Endometrial microvascular endothelial cells (primary cell): ENCODE measurements around the gene POPDC2. TPM values are rescaled to one million over a fixed set of nuclear protein-coding genes. Genes with fewer than 3 reads are reported as not detected.

Experiments used
- in situ Hi-C: cut with HindIII; loops from 2 replicates; pipeline ENCODE4 v1.10.0; 2017; ENCODE audit warnings: low sequenced_read_pairs, low pct_unique_long_range_greater_than_20kb; ENCODE audit errors: inconsistent ontology term
- total RNA-seq: library from RNA; depleted of rRNA; stranded (reverse); fragments of >200 nt; gene quantifications from one replicate; pipeline ENCODE4 v1.2.3, GENCODE V29; 2015; ENCODE audit errors: inconsistent ontology term

Gene POPDC2, protein sequence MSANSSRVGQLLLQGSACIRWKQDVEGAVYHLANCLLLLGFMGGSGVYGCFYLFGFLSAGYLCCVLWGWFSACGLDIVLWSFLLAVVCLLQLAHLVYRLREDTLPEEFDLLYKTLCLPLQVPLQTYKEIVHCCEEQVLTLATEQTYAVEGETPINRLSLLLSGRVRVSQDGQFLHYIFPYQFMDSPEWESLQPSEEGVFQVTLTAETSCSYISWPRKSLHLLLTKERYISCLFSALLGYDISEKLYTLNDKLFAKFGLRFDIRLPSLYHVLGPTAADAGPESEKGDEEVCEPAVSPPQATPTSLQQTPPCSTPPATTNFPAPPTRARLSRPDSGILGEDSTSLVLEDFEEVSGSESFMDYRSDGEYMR
- not detected for total RNA-seq

- in situ Hi-C loops: no loop called here
Observed at GRCh38 chr3:119660474-119661440, at the start of gene POPDC2. Gene POPDC2 (minus strand): TSS chr3:119660589. CDS start chr3:119660423, 166 bp downstream.

GRCh38 chr3:119703820-119704531 lies 43.6 kb upstream of the POPDC2 start:
- in situ Hi-C loops: no loop called here

- in situ Hi-C loops: no loop called here
Observed at GRCh38 chr3:119702530-119703527, 42.4 kb upstream of the POPDC2 start, which contains the start of gene CFAP91. Gene CFAP91 (plus strand): TSS chr3:119703022. CDS start chr3:119703099, 77 bp downstream.

DNA sequence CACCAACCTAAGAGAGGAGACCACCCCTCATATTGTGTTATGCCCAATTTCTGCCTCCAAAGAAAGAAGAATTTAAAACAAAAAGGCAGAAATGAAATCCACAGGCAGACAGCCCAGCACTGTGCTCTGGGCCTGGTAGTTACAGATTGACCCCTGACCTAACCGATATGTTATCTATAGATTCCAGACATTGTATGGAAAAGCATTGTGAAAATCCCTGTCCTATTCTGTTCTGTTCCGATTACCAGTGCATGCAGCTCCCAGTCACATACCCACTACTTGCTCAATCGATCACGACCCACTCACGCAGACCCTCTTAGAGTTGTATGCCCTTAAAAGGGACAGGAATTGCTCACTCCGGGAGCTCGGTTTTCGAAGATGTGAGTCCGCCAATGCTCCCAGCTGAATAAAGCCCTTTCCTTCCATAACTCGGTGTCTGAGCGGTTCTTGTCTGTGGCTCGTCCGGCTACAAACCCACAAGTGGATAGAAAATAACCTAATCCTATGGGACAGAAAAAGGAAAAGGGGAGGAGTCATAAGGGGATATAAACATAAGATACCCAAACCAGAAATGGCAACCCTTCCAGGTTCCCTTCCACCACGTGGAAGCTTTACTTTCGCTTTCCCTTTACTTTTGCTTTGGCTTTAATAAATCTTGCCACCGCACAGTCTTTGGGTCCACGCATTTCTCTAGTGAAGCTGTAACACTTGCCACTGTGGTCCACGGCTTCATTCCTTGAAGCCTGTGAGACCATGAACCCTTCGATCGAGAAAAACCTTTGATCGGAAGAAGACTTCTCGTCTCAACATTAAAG lies 40.7 kb upstream of the POPDC2 start:
- in situ Hi-C loops: no loop called here

DNA sequence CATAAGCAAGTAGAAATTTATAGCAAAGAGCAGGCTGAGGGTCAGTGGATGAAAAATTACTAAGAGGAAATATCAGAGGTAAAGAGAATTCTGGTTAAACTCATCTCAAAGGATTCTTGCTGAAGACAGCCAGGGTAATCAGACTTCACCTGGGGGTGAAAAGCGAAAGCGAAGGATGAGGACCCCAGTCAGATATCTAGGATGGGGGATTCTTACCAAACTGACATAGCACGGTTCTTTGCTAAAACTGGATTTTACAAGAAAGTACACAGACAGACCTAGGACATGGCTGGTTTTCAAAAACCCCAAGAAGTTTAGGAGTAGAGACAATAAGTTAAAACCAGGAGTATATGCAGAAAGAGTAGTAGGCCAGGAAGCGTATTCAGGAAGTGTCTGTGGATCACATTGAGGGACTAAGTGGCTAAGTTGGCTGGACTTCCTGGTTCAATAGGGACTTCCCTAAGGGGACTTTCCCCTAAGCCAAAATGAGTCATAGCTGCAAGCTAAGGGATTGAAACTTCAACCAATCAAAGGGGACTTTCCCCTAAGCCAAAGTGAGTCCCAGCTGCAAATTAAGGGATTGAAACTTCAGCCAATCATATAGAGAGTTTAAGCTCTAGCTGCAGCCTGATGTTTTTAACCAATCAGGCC lies 40.0 kb upstream of the POPDC2 start:
- in situ Hi-C loops: no loop called here

GRCh38 chr3:119697394-119697793 lies 37.0 kb upstream of the POPDC2 start:
- in situ Hi-C loops: loop anchor here (25.0 kb wide), 1 partner anchor 235 kb away; the partner anchor contains the start of genes POGLUT1 and TMEM39A

DNA sequence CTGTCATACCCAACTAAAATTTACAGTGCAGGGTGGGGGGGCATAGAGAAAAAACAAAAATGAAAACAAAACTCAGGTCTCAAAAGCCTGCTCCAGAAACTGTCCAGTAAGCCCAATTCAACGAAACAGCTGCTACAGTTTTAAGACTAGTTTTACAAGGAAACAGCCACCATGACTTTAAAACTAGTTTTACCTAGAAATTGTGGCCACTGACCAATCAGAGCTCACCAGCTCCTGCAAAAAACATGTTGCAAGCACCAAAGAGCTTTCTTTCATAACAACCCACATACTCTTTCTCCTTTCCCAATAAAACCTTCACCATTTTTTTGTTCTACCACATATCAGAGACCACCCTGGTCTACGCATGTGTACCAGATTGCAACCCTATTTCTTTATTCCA lies 35.1 kb upstream of the POPDC2 start:
- in situ Hi-C loops: loop anchor here (25.0 kb wide), 1 partner anchor 233 kb away; the partner anchor contains the start of genes POGLUT1 and TMEM39A

DNA sequence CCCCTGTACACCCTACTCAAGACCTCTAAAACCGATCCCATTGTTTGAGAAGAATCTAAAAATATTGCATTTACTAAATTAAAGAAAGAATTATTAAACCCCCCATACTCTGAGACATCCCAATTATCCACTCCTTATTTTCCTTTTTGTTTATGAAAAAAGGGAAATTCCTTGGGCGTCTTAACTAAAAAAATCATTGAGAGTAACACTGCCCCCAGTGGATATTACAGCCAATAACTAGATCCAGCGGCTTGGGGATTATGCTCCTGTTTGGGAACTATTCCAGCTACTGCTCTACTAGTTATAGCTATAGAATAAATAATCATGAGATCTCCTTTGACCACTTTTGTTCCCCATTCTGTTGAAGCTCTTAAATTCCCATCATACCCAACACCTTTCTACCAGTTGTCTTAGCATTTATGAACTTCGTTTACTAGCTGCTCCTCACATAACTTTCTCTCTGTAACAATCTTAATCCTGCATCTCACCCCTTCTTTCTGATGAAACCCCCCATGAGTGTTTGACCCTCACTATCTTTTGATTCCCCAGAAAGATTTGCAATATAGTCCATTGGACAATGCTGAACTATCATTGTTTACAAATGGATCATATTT lies 29.8 kb upstream of the POPDC2 start:
- in situ Hi-C loops: loop anchor here (25.0 kb wide), 1 partner anchor 228 kb away; the partner anchor contains the start of genes POGLUT1 and TMEM39A

DNA sequence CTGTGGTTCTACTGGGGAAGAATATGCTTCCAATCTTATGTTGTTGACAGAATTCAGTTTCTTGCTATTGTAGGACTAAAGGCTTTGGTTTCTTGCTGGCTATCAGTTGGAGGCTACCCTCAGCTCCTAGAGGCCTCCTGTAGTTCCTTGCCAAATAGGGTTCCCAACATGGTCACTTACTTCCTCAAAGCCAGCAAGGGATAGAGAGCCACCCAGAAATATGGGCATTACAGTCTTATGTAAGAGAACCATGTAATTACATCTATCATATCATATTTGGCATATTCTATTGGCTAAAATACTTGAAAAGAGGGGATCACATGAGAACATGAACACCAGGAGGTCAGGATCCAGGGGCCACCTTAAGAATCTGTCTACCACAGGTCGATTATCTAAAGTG lies 23.0 kb upstream of the POPDC2 start:
- in situ Hi-C loops: loop anchor here (25.0 kb wide), 1 partner anchor 221 kb away; the partner anchor contains the start of genes POGLUT1 and TMEM39A

DNA sequence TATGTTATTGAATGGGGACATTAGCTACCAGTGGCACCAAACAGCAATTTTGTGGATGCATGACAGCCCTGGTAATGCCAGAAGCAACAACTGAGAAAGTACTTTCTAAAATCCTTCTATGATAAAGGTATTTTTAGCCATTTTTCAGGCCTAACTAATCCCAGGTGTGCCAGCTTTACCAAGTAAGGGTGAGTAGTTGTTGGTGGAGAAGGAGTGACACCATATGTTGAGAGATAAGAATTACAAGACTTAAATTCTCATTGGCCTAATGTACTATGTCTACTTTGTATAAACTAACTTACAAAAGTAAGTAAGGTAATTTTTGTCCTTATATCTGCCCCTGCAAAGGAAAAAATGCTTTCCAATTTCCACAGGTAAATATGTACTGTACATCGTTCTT lies 20.9 kb upstream of the POPDC2 start:
- in situ Hi-C loops: loop anchor here (25.0 kb wide), 1 partner anchor 219 kb away; the partner anchor contains the start of genes POGLUT1 and TMEM39A

DNA sequence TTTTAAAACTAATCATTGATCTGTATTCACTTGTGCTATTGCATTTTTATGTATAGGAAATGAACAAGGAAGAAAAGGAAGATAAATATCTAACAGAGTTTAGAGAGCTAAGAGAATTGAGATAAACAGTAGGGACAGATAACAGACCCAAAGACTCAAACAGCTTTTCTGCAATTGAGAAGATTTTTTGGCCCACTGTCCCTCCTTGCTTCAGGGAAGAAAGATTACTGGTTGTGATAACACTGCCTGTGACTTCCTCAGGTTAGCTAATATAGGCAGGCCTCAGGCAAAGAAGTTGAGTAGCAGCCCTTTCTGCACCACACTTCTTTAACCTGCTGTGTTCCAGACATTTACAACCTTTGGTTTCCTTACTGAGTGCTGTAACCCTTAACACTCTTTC lies 19.5 kb upstream of the POPDC2 start:
- in situ Hi-C loops: loop anchor here (25.0 kb wide), 1 partner anchor 218 kb away; the partner anchor contains the start of genes POGLUT1 and TMEM39A

GRCh38 chr3:119678209-119678608 lies 17.8 kb upstream of the POPDC2 start:
- in situ Hi-C loops: loop anchor here (25.0 kb wide), 1 partner anchor 216 kb away; the partner anchor contains the start of genes POGLUT1 and TMEM39A

DNA sequence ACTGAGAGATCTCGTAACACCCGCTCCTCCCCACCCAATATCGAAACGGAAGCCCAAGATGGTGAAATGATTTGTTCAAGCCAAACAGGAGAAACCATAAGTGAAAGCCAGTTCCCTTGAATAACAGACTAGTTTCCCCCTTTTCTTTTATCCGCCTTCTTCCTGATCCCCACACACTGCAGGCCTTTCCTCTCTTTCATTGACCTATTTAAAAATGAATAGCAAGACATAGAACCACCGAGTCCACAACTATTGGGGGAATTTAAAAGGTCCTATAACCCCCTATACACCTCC lies 17.2 kb upstream of the POPDC2 start:
- in situ Hi-C loops: loop anchor here (25.0 kb wide), 1 partner anchor 215 kb away; the partner anchor contains the start of genes POGLUT1 and TMEM39A

DNA sequence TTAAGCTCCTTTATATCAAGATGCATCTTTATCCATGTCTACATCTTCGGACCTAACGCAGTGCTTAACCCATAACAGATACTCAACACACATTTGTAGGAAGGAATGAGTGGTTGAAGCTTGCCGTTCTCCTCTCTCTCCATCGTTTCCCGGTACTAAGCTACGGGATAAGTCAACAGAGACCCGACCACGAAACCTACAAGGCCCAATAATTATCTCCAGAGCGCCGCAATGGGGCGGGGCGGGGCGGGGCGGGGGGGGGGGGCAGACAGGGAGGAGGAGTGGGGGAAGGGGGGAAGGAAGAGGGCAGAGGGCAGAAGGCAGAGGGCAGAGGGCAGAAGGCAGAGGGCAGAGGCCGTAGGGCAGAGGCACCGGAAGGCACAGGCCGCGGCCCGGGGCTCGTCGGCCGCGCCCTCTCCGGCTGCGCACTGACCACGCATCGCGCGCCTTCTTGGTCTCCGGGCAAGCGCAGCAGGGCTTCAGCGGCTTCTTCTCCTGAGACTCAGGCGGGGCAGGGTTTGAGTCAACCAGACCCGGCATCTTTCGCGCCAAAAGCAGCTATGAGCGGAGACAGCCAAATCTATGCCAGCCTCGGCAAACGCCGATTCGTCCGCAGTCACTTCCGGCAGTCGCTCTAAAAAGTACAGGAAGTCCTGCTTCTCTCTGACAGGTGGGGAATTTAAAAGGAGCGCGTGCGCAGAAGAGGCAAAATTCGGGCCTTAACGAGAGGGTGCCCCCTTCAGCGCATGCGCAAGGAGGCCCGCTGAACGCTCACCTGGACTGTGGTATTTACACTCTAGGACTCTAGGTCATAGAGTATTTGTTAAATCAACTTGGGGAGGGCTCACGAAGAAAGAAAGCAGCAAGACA lies 16.6 kb upstream of the POPDC2 start, which contains the start of gene COX17:
Gene COX17, minus strand, starts transcription at position 636 of the 870 bp plus-strand sequence. Its CDS starts 96 bp downstream, at position 540.
- in situ Hi-C loops: loop anchor here (25.0 kb wide), 1 partner anchor 215 kb away; the partner anchor contains the start of genes POGLUT1 and TMEM39A
